Measurements from ENCODE around the gene OR5P2.
"Not testable (repeated sequence)": the region's sequence is repeated elsewhere in the genome, so short reads cannot be mapped to it uniquely, and the experiment has no call there.

Gene OR5P2, protein sequence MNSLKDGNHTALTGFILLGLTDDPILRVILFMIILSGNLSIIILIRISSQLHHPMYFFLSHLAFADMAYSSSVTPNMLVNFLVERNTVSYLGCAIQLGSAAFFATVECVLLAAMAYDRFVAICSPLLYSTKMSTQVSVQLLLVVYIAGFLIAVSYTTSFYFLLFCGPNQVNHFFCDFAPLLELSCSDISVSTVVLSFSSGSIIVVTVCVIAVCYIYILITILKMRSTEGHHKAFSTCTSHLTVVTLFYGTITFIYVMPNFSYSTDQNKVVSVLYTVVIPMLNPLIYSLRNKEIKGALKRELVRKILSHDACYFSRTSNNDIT

DNA sequence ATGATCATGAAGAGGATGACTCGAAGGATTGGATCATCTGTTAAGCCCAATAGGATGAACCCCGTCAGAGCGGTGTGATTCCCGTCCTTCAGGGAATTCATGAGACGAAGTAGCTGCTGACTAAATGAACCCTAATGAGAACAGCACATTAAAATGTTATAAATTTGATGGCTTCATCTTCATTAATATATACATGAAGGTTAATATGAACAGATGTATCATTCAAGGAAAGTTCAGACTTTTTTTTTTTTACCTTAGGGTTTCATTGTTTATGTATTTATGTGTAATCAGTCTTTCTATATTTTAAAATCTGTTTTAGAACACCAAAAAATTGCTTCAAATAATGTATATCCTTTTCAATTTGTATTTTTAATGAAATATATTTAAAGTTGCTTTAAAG, at the start of gene OR5P2:
Gene OR5P2 (minus strand): TSS at position 101 of the 400 bp plus-strand sequence. CDS start 0 bp downstream, at position 101.
- no peaks in the 10 kb centered on the region for H3K36me3 ChIP-seq (ENCODE audit: control insufficient read depth in 2 of 2, insufficient read depth in 2 of 2, low read length in 2 of 2)

DNA sequence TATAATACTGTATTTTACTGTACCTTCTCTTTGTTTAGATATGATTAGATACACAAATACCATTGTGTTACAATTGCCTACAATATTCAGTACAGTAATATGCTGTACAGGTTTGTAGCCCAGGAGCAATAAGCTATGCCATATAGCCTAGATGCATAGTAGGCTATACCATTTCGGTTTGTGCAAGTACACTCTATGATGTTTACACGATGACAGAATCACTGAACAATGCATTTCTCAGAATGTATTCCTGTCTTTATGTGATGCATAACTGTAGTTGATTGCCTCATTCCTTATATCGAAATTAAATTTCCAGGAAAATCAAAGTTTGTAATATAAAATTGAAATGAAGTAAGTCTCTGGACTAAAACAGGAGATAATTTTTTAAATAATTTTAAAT, 49.3 kb upstream of the OR5P2 start:
- H3K4me1 ChIP-seq (ENCODE audit: control insufficient read depth, insufficient read depth, low read length) = no peaks in the 10 kb centered on the region
- H3K4me3 ChIP-seq (ENCODE audit: low read length in 2 of 2) = no peak overlapping the region
- peaks cover 0 to 2% of the 10 kb centered on the region in 2 donors for H3K9me3 ChIP-seq (ENCODE audit: control insufficient read depth in 2 of 2, low read length in 2 of 2)
- no peaks in the 10 kb centered on the region for H3K27me3 ChIP-seq (ENCODE audit: control insufficient read depth in 1 of 2, insufficient read depth in 2 of 2, low read length in 2 of 2)
- H3K27ac ChIP-seq (ENCODE audit: low read length) = no peak overlapping the region
- H3K9ac ChIP-seq (ENCODE audit: low read length in 2 of 2) = no peak overlapping the region
- no peaks in the 10 kb centered on the region for H3K36me3 ChIP-seq (ENCODE audit: control insufficient read depth in 2 of 2, insufficient read depth in 2 of 2, low read length in 2 of 2)

More for the DNA sequence above, at the start of gene OR5P2:
- Histone ChIP-seq H3K9ac (ENCODE audit: low read length in 2 of 2) (no peak within 1 kb of the TSS), H3K4me1 (ENCODE audit: control insufficient read depth, insufficient read depth, low read length) (no peaks in the 10 kb centered on the region), H3K9me3 (ENCODE audit: control insufficient read depth in 2 of 2, low read length in 2 of 2) (no peaks in the 10 kb centered on the region), H3K4me3 (ENCODE audit: low read length in 2 of 2) (no peak within 1 kb of the TSS), H3K27me3 (ENCODE audit: control insufficient read depth in 1 of 2, insufficient read depth in 2 of 2, low read length in 2 of 2) (no peaks in the 10 kb centered on the region), H3K27ac (ENCODE audit: low read length) (no peak within 1 kb of the TSS)

DNA sequence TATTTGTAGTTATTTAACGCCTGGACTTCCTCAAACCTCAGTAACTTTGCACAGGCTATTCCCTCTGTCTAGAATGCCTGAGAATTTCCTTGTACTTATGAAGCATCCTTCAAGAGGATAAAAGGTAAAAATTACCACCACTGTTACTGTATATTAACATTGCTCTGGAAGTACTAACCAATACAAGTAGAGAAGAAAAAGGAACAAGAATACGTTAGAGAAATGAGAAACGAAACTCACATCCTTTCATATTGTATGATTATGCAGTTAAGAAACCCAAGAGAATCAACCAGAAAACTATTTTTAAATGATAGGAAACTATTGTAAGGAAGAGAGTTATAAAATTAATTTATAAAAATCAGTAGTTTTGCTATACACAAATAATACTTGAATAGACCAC, 48.2 kb upstream of the OR5P2 start:
- Histone ChIP-seq H3K4me1 (ENCODE audit: control insufficient read depth, insufficient read depth, low read length) (no peaks in the 10 kb centered on the region), H3K9ac (ENCODE audit: low read length in 2 of 2) (no peak overlapping the region), H3K36me3 (ENCODE audit: control insufficient read depth in 2 of 2, insufficient read depth in 2 of 2, low read length in 2 of 2) (no peaks in the 10 kb centered on the region), H3K9me3 (ENCODE audit: control insufficient read depth in 2 of 2, low read length in 2 of 2) (peaks cover 0 to 2% of the 10 kb centered on the region in 2 donors), H3K27me3 (ENCODE audit: control insufficient read depth in 1 of 2, insufficient read depth in 2 of 2, low read length in 2 of 2) (no peaks in the 10 kb centered on the region), H3K4me3 (ENCODE audit: low read length in 2 of 2) (no peak overlapping the region), H3K27ac (ENCODE audit: low read length) (no peak overlapping the region)

DNA sequence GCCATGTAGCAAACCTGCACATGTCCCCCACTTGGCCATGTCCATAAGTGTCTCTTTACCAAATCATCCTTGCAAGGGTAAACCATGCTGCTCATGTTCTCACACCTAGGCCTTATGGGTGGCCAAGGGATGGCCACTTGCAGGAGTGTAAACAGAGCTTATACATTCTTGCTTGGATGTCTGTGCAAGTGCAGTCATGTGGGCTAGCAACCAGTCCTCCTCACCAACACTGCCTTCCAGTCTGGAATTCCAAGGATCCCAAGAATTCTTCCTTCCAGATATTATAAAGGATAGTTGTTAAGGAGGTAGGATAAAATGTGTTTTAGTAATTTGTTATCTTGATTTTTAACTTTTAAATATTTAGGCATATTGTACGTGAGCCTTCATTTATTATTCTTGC, 47.8 kb upstream of the OR5P2 start:
- no peak overlapping the region for H3K9ac ChIP-seq (ENCODE audit: low read length in 2 of 2)
- H3K4me1 ChIP-seq (ENCODE audit: control insufficient read depth, insufficient read depth, low read length) = no peaks in the 10 kb centered on the region
- H3K27me3 ChIP-seq (ENCODE audit: control insufficient read depth in 1 of 2, insufficient read depth in 2 of 2, low read length in 2 of 2) = no peaks in the 10 kb centered on the region
- no peaks in the 10 kb centered on the region for H3K36me3 ChIP-seq (ENCODE audit: control insufficient read depth in 2 of 2, insufficient read depth in 2 of 2, low read length in 2 of 2)
- no peak overlapping the region for H3K4me3 ChIP-seq (ENCODE audit: low read length in 2 of 2)
- peaks cover 0 to 2% of the 10 kb centered on the region in 2 donors for H3K9me3 ChIP-seq (ENCODE audit: control insufficient read depth in 2 of 2, low read length in 2 of 2)
- no peak overlapping the region for H3K27ac ChIP-seq (ENCODE audit: low read length)

DNA sequence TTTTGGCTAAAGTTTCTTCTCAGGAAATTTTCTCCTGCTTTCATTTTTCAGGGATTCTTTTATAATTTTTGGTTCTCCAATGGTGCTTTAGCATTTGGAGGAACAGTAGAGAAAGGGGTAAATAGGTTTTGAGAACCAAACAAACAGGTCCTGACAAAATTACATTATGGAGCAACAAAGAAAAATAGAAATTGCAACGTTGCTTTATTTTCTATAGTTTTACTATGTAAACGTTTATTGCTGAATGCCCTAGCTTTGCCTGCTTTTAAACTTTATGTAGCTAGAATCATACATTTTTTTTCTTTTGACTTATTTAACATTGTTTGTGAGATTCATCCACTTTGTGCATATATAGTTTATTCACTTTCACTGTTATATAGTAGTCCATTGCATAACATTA, 43.8 kb upstream of the OR5P2 start:
- H3K9ac ChIP-seq (ENCODE audit: low read length in 2 of 2) = no peak overlapping the region
- no peak overlapping the region for H3K4me3 ChIP-seq (ENCODE audit: low read length in 2 of 2)

DNA sequence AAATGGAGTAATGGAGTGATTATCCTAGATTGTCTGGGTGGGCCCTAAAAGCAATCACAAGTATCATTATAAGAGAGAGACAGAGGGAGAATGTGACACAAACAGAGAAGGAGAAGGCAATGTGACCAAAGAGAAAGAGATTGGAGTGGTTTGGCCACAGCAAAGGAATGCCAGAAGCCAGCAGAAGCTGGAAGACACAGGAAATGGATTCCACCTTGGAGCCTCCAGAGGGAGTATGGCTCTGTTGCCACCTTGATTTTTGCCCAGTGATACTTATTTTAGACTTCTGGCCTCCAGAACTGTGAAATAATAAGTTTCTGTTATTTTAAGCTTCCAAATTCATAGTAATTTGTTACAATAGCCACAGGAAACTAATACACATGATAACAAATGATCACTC, 36.8 kb upstream of the OR5P2 start:
- Histone ChIP-seq H3K9ac (ENCODE audit: low read length in 2 of 2) (no peak overlapping the region), H3K9me3 (ENCODE audit: control insufficient read depth in 2 of 2, low read length in 2 of 2) (no peaks in the 10 kb centered on the region), H3K4me1 (ENCODE audit: control insufficient read depth, insufficient read depth, low read length) (no peaks in the 10 kb centered on the region), H3K27me3 (ENCODE audit: control insufficient read depth in 1 of 2, insufficient read depth in 2 of 2, low read length in 2 of 2) (no peaks in the 10 kb centered on the region), H3K36me3 (ENCODE audit: control insufficient read depth in 2 of 2, insufficient read depth in 2 of 2, low read length in 2 of 2) (no peaks in the 10 kb centered on the region), H3K27ac (ENCODE audit: low read length) (no peak overlapping the region), H3K4me3 (ENCODE audit: low read length in 2 of 2) (no peak overlapping the region)

More for the DNA sequence above, 43.8 kb upstream of the OR5P2 start:
- peaks cover 0 to 2% of the 10 kb centered on the region in 2 donors for H3K9me3 ChIP-seq (ENCODE audit: control insufficient read depth in 2 of 2, low read length in 2 of 2)
- H3K4me1 ChIP-seq (ENCODE audit: control insufficient read depth, insufficient read depth, low read length) = no peaks in the 10 kb centered on the region
- H3K27me3 ChIP-seq (ENCODE audit: control insufficient read depth in 1 of 2, insufficient read depth in 2 of 2, low read length in 2 of 2) = no peaks in the 10 kb centered on the region
- H3K27ac ChIP-seq (ENCODE audit: low read length) = no peak overlapping the region
- no peaks in the 10 kb centered on the region for H3K36me3 ChIP-seq (ENCODE audit: control insufficient read depth in 2 of 2, insufficient read depth in 2 of 2, low read length in 2 of 2)

DNA sequence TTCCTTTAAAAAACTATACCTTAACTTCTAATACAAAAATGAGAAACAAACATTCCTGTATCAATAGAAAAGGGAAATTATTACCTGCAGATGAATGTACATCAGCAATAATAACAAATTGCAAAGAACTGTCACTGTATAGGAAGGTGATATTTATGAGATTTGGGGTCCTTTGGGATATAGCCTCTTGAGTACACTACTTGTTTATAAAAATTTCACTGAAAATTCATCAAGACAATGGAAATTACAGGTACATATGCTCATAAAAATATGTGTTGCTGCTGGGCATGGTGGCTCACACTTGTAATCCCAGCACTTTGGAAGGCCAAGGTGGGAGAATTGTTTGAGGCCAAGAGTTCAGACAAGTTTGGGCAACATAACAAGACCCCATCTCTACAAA, 34.0 kb upstream of the OR5P2 start, which contains the start of gene OR5P3:
Gene OR5P3 (minus strand): TSS at position 101 of the 400 bp plus-strand sequence.
- no peaks in the 10 kb centered on the region for H3K4me1 ChIP-seq (ENCODE audit: control insufficient read depth, insufficient read depth, low read length)
- no peaks in the 10 kb centered on the region for H3K9me3 ChIP-seq (ENCODE audit: control insufficient read depth in 2 of 2, low read length in 2 of 2)
- no peak within 1 kb of the TSS for H3K9ac ChIP-seq (ENCODE audit: low read length in 2 of 2)
- H3K27ac ChIP-seq (ENCODE audit: low read length) = no peak within 1 kb of the TSS
- no peaks in the 10 kb centered on the region for H3K27me3 ChIP-seq (ENCODE audit: control insufficient read depth in 1 of 2, insufficient read depth in 2 of 2, low read length in 2 of 2)
- no peak within 1 kb of the TSS for H3K4me3 ChIP-seq (ENCODE audit: low read length in 2 of 2)
- H3K36me3 ChIP-seq (ENCODE audit: control insufficient read depth in 2 of 2, insufficient read depth in 2 of 2, low read length in 2 of 2) = no peaks in the 10 kb centered on the region

DNA sequence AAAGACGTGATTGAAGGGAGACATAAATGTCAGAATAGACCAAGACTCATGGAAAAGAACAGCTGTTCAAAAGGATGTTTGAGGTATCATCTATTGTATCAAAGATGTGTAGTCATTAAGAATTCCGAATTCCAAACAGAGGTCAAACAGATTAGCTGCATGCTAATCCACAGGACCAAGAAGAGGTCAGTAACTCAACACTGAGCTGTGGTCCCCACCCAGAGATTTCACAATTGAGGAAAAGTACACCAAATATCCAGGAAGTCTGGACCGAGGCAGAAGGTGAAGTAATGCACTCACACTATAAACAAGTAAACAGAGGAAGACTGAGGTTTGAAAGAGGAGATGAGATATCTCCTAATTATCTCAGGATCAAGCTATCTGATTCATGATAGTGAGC, 29.6 kb upstream of the OR5P2 start:
- Histone ChIP-seq H3K9me3 (ENCODE audit: control insufficient read depth in 2 of 2, low read length in 2 of 2) (no peaks in the 10 kb centered on the region), H3K27me3 (ENCODE audit: control insufficient read depth in 1 of 2, insufficient read depth in 2 of 2, low read length in 2 of 2) (no peaks in the 10 kb centered on the region), H3K36me3 (ENCODE audit: control insufficient read depth in 2 of 2, insufficient read depth in 2 of 2, low read length in 2 of 2) (no peaks in the 10 kb centered on the region), H3K9ac (ENCODE audit: low read length in 2 of 2) (no peak overlapping the region), H3K4me3 (ENCODE audit: low read length in 2 of 2) (no peak overlapping the region), H3K27ac (ENCODE audit: low read length) (no peak overlapping the region), H3K4me1 (ENCODE audit: control insufficient read depth, insufficient read depth, low read length) (no peaks in the 10 kb centered on the region)

DNA sequence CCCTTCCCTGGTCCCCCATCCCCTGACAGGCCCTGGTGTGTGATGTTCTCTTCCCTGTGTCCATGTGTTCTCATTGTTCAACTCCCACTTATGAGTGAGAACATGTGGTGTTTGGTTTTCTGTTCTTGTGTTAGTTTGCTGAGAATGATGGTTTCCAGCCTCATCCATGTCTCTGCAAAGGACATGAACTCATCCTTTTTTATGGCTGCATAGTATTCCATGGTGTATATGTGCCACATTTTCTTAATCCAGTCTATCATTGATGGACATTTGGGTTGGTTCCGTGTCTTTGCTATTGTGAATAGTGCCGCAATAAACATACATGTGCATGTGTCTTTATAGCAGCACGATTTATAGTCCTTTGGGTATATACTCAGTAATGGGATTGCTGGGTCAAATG, 23.7 kb upstream of the OR5P2 start:
- not testable (repeated sequence) for H3K4me3 ChIP-seq (ENCODE audit: low read length in 2 of 2); H3K9me3 ChIP-seq (ENCODE audit: control insufficient read depth in 2 of 2, low read length in 2 of 2); H3K27me3 ChIP-seq (ENCODE audit: control insufficient read depth in 1 of 2, insufficient read depth in 2 of 2, low read length in 2 of 2); H3K27ac ChIP-seq (ENCODE audit: low read length); H3K36me3 ChIP-seq (ENCODE audit: control insufficient read depth in 2 of 2, insufficient read depth in 2 of 2, low read length in 2 of 2); H3K4me1 ChIP-seq (ENCODE audit: control insufficient read depth, insufficient read depth, low read length); H3K9ac ChIP-seq (ENCODE audit: low read length in 2 of 2)

DNA sequence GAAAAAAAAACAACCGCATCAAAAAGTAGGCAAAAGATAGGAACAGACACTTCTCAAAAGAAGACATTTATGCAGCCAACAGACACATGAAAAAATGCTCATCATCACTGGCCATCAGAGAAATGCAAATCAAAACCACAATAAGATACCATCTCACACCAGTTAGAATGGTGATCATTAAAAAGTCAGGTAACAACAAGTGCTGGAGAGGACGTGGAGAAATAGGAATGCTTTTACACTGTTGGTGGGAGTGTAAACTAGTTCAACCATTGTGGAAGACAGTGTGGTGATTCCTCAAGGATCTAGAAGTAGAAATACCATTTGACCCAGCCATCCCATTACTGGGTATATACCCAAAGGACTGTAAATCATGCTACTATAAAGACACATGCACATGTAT, 18.2 kb upstream of the OR5P2 start:
- H3K27ac ChIP-seq (ENCODE audit: low read length); H3K36me3 ChIP-seq (ENCODE audit: control insufficient read depth in 2 of 2, insufficient read depth in 2 of 2, low read length in 2 of 2); H3K4me1 ChIP-seq (ENCODE audit: control insufficient read depth, insufficient read depth, low read length); H3K9me3 ChIP-seq (ENCODE audit: control insufficient read depth in 2 of 2, low read length in 2 of 2); H3K9ac ChIP-seq (ENCODE audit: low read length in 2 of 2); H3K27me3 ChIP-seq (ENCODE audit: control insufficient read depth in 1 of 2, insufficient read depth in 2 of 2, low read length in 2 of 2); H3K4me3 ChIP-seq (ENCODE audit: low read length in 2 of 2): not testable (repeated sequence)

DNA sequence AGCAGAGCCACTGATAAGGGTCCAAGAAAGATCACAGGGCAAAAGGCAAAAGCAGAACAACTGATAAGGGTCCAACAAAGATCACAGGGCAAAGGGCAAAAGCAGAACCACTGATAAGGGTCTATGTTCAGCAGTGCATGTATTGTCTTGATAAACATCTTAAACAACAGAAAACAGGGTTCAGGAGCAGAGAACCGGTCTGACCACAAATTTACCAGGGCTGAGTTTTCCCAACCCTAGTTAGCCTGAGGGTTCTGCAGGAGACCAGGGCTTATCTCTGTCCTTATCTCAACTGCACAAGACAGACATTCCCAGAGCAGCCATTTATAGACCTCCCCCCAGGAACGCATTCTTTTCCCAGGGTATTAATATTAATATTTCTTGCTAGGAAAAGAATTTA, 13.6 kb upstream of the OR5P2 start:
- not testable (repeated sequence) for H3K27ac ChIP-seq (ENCODE audit: low read length); H3K4me1 ChIP-seq (ENCODE audit: control insufficient read depth, insufficient read depth, low read length); H3K9ac ChIP-seq (ENCODE audit: low read length in 2 of 2); H3K4me3 ChIP-seq (ENCODE audit: low read length in 2 of 2); H3K9me3 ChIP-seq (ENCODE audit: control insufficient read depth in 2 of 2, low read length in 2 of 2); H3K36me3 ChIP-seq (ENCODE audit: control insufficient read depth in 2 of 2, insufficient read depth in 2 of 2, low read length in 2 of 2); H3K27me3 ChIP-seq (ENCODE audit: control insufficient read depth in 1 of 2, insufficient read depth in 2 of 2, low read length in 2 of 2)

Measured in stomach smooth muscle (tissue), 2 donors.